H1 (cell line): Measurements from ENCODE around the gene WFIKKN1. TPM values are rescaled to one million over a fixed set of nuclear protein-coding genes. Genes with fewer than 3 reads are reported as not detected.

Experiments
- CTCF ChIA-PET: fragments of 300-600 bp; sonication (Branson Sonifier 250); formaldehyde crosslinking; loops from one replicate; lab custom pipeline; 2021; ENCODE audit not compliant: partially characterized antibody; lab: Charles Lee
- POLR2A ChIA-PET: fragments of 300-600 bp; sonication (Branson Sonifier 250); formaldehyde crosslinking; loops from one replicate; lab custom pipeline; 2021; ENCODE audit warnings: inconsistent platforms; ENCODE audit not compliant: partially characterized antibody; lab: Charles Lee
- DNase-seq, 2 experiments: peaks; one replicate each; pipeline versions ENCODE4 v3.0.0 to v3.0.0-alpha.2; 2010 to 2022; ENCODE audit warnings: low spot score in 2 of 2, low read depth in 1 of 2, mixed read lengths in 1 of 2
- FAIRE-seq: peaks from 2 replicates; lab custom pipeline; 2011; peaks lifted over from hg19 to GRCh38; lab: Jason Lieb, UNC
- H2AFZ ChIP-seq: 2 replicates; pipeline ENCODE4 v1.8.1; 2012; ENCODE audit warnings: low read length, inconsistent platforms
- H2AK5ac ChIP-seq: 2 replicates; pipeline ENCODE4 v1.6.1; 2013; ENCODE audit warnings: low read depth, low read length
- H2BK120ac ChIP-seq: replicated peaks from 2 replicates; pipeline ENCODE3; 2013; ENCODE audit warnings: low read depth, low read length, inconsistent platforms
- H2BK12ac ChIP-seq: 2 replicates; pipeline ENCODE4 v1.6.1; 2013; ENCODE audit warnings: low read depth, low read length
- H2BK15ac ChIP-seq: 2 replicates; pipeline ENCODE4 v1.6.1; 2013; ENCODE audit warnings: low read length
- H2BK20ac ChIP-seq: 2 replicates; pipeline ENCODE4 v1.6.1; 2013; ENCODE audit warnings: low read length
- H2BK5ac ChIP-seq: 2 replicates; pipeline ENCODE4 v1.6.1; 2013; ENCODE audit warnings: low read depth, low read length
- H3K14ac ChIP-seq: 2 replicates; pipeline ENCODE4 v1.6.1; 2013; ENCODE audit warnings: inconsistent platforms; ENCODE audit not compliant: insufficient read length
- H3K18ac ChIP-seq: 2 replicates; pipeline ENCODE4 v1.6.1; 2013; ENCODE audit warnings: low read length; ENCODE audit errors: extremely low read depth
- H3K23ac ChIP-seq: 2 replicates; pipeline ENCODE4 v1.6.1; 2013; ENCODE audit warnings: inconsistent platforms; ENCODE audit not compliant: insufficient read length
- H3K23me2 ChIP-seq: 2 replicates; pipeline ENCODE4 v1.6.1; 2013; ENCODE audit warnings: low read depth, low read length
- H3K27ac ChIP-seq: 2 replicates; pipeline ENCODE4 v1.6.1; 2011; ENCODE audit warnings: low read depth, low read length, inconsistent platforms
- H3K27me3 ChIP-seq, 4 experiments: replicated peaks in 1 of 4; 1 replicate in 1 of 4; 2 replicates in 3 of 4; pipeline versions ENCODE4 v1.6.1 to v1.8.1; 2011 to 2013; ENCODE audit warnings: low read length in 3 of 4, mild to moderate bottlenecking in 3 of 4, inconsistent platforms in 2 of 4, mixed read lengths in 2 of 4, moderate library complexity in 1 of 4; ENCODE audit not compliant: control insufficient read depth in 3 of 4, insufficient read depth in 3 of 4; ENCODE audit errors: extremely low read depth in 1 of 4
- H3K36me3 ChIP-seq, 4 experiments: 2 replicates each; pipeline versions ENCODE4 v1.6.1 to v1.8.1; 2011 to 2013; ENCODE audit warnings: mild to moderate bottlenecking in 4 of 4, low read length in 3 of 4, moderate library complexity in 2 of 4, control low read depth in 1 of 4, inconsistent platforms in 1 of 4; ENCODE audit not compliant: insufficient read depth in 4 of 4, control insufficient read depth in 2 of 4
- H3K4ac ChIP-seq: replicated peaks from 2 replicates; pipeline ENCODE3; 2013; ENCODE audit warnings: low read length, low read depth, mixed read lengths, inconsistent platforms; ENCODE audit not compliant: insufficient read length
- H3K4me1 ChIP-seq, 4 experiments: replicated peaks in 1 of 4; 1 replicate in 1 of 4; 2 replicates in 3 of 4; pipeline versions ENCODE4 v1.6.1 to v1.8.1; 2011 to 2013; ENCODE audit warnings: low read length in 3 of 4, inconsistent platforms in 2 of 4, mixed read lengths in 1 of 4; ENCODE audit not compliant: insufficient read depth in 4 of 4, control insufficient read depth in 3 of 4
- H3K4me2 ChIP-seq, 2 experiments: 2 replicates each; pipeline versions ENCODE4 v1.6.1 to v1.8.1; 2011 to 2013; ENCODE audit warnings: low read depth in 2 of 2, low read length in 2 of 2, control low read depth in 1 of 2, inconsistent platforms in 1 of 2, mild to moderate bottlenecking in 1 of 2; ENCODE audit not compliant: insufficient read depth in 1 of 2
- H3K4me3 ChIP-seq, 4 experiments: fragments of 200-600, 300-600 bp in 1 of 4; sonication (generic), shearing (Covaris generic), sonication (Bioruptor Twin) in 1 of 4; 2 replicates each; pipeline versions ENCODE4 v1.5.1 to v1.8.1; 2011 to 2016; ENCODE audit warnings: low read length in 4 of 4, low read depth in 3 of 4, control low read depth in 2 of 4, inconsistent platforms in 2 of 4, mild to moderate bottlenecking in 2 of 4, mixed read lengths in 1 of 4, moderate library complexity in 1 of 4; ENCODE audit not compliant: insufficient read depth in 2 of 4; ENCODE audit errors: extremely low read depth in 1 of 4
- H3K56ac ChIP-seq: replicated peaks from 2 replicates; pipeline ENCODE3; 2013; ENCODE audit warnings: low read depth, mild to moderate bottlenecking, mixed read lengths, low read length, inconsistent platforms; ENCODE audit not compliant: insufficient read length
- H3K79me1 ChIP-seq: 2 replicates; pipeline ENCODE4 v1.6.1; 2013; ENCODE audit warnings: low read depth, low read length, control low read depth
- H3K79me2 ChIP-seq, 2 experiments: 2 replicates each; pipeline versions ENCODE4 v1.6.1 to v1.8.1; 2012 to 2013; ENCODE audit warnings: low read length in 2 of 2, mild to moderate bottlenecking in 2 of 2, inconsistent platforms in 1 of 2; ENCODE audit not compliant: insufficient read depth in 2 of 2, control insufficient read depth in 1 of 2
- H3K9ac ChIP-seq, 4 experiments: replicated peaks in 1 of 4; 1 replicate in 1 of 4; 2 replicates in 3 of 4; pipeline versions ENCODE4 v1.6.1 to v1.8.1; 2011 to 2013; ENCODE audit warnings: low read depth in 3 of 4, low read length in 3 of 4, control low read depth in 2 of 4, mild to moderate bottlenecking in 2 of 4, moderate library complexity in 2 of 4, inconsistent platforms in 1 of 4; ENCODE audit errors: extremely low read depth in 1 of 4
- H3K9me3 ChIP-seq, 2 experiments: 2 replicates each; pipeline versions ENCODE4 v1.6.1 to v1.8.1; 2012 to 2013; ENCODE audit warnings: mild to moderate bottlenecking in 2 of 2, moderate library complexity in 2 of 2, control low read depth in 1 of 2, inconsistent platforms in 1 of 2, low read depth in 1 of 2, low read length in 1 of 2, mixed read lengths in 1 of 2; ENCODE audit not compliant: insufficient read depth in 2 of 2
- H4K20me1 ChIP-seq, 2 experiments: replicated peaks in 1 of 2; 2 replicates each; pipeline versions ENCODE3 to v1.8.1; 2011 to 2013; ENCODE audit warnings: inconsistent platforms in 2 of 2, low read length in 2 of 2, mild to moderate bottlenecking in 1 of 2; ENCODE audit not compliant: insufficient read depth in 2 of 2, control insufficient read depth in 1 of 2
- H4K5ac ChIP-seq: 2 replicates; pipeline ENCODE4 v1.6.1; 2013; ENCODE audit warnings: low read length, low read depth, mixed read lengths, inconsistent platforms; ENCODE audit not compliant: insufficient read length
- H4K8ac ChIP-seq: 2 replicates; pipeline ENCODE4 v1.8.0; 2013; ENCODE audit warnings: mild to moderate bottlenecking, moderate library complexity, low read length, inconsistent platforms; ENCODE audit not compliant: insufficient read depth; ENCODE audit errors: extremely low read depth
- H4K91ac ChIP-seq: replicated peaks from 2 replicates; pipeline ENCODE3; 2013; ENCODE audit warnings: low read length, mixed read lengths, inconsistent platforms; ENCODE audit not compliant: insufficient read length
- GABPA ChIP-seq: IDR thresholded peaks from 2 replicates; pipeline ENCODE4 v1.6.1; 2011; ENCODE audit warnings: mild to moderate bottlenecking, low read length, moderate library complexity, borderline replicate concordance; ENCODE audit not compliant: insufficient read depth
- GTF2F1 ChIP-seq: IDR thresholded peaks from 2 replicates; pipeline ENCODE4 v1.6.1; 2012; ENCODE audit warnings: low read depth, low read length, improper control_type of control experiment, borderline replicate concordance
- KDM1A ChIP-seq: fragments of 200-600, 300-600 bp; sonication (generic); IDR thresholded peaks from 2 replicates; pipeline ENCODE4 v1.7.1; 2016; ENCODE audit warnings: mild to moderate bottlenecking, low read length, borderline replicate concordance
- SIN3A ChIP-seq, 2 experiments: IDR thresholded peaks in 1 of 2; conservative IDR thresholded peaks in 1 of 2; 2 replicates each; pipeline ENCODE4 v1.6.1; 2011 to 2012; ENCODE audit warnings: low read length in 2 of 2, improper control_type of control experiment in 1 of 2, low read depth in 1 of 2, mild to moderate bottlenecking in 1 of 2
- SIRT6 ChIP-seq: IDR thresholded peaks from one replicate; pipeline ENCODE4 v1.7.1; 2012; ENCODE audit warnings: low read length, inconsistent platforms
- SRF ChIP-seq: IDR thresholded peaks from 2 replicates; pipeline ENCODE4 v1.6.1; 2011; ENCODE audit warnings: mild to moderate bottlenecking, low read depth, low read length, moderate library complexity
- TAF1 ChIP-seq: IDR thresholded peaks from 2 replicates; pipeline ENCODE4 v1.6.1; 2011; ENCODE audit warnings: mild to moderate bottlenecking, low read depth, low read length
- WGBS, 2 experiments: shearing (Covaris generic) in 1 of 2; methylation state at CpG; one replicate each; pipeline versions ENCODE4 v1.1.6 to v1.1.7; 2013 to 2015; ENCODE audit warnings: low lambda C conversion rate in 2 of 2, mixed read lengths in 2 of 2, inconsistent platforms in 1 of 2, low coverage in 1 of 2, missing lambda C conversion rate in 1 of 2; ENCODE audit not compliant: insufficient replicate concordance in 2 of 2, insufficient coverage in 1 of 2, insufficient read length in 1 of 2; ENCODE audit errors: extremely low coverage in 1 of 2, missing lambda C conversion rate in 1 of 2; 5-methylcytosine and 5-hydroxymethylcytosine counted together
- polyA plus RNA-seq, 7 experiments: library from polyadenylated mRNA; depleted of rRNA in 3 of 7; stranded (reverse) in 5 of 7; unstranded in 2 of 7; fragments of >200 nt in 5 of 7; fragments of 200-250 nt in 2 of 7; gene quantifications; 1 replicate in 5 of 7; 2 replicates in 1 of 7; 4 replicates in 1 of 7; pipeline versions ENCODE4 v1.2.1 to v1.2.3, GENCODE V29; 2011 to 2013; ENCODE audit warnings: missing spikeins in 2 of 7, mixed read lengths in 2 of 7
- total RNA-seq: library from RNA; stranded (reverse); fragmentation: NEBNext Ultra II Directional; extraction: Animal tissue kit (Norgen Biotek cat#: 25700); gene quantifications from 2 replicates; pipeline ENCODE4 v1.2.1, GENCODE V29; 2021
- TF ChIP-seq, protein P1 (sequence below): IDR thresholded peaks from 2 replicates; pipeline ENCODE4 v1.6.1; 2012; ENCODE audit warnings: inconsistent platforms
- TF ChIP-seq, protein P2 (sequence below): IDR thresholded peaks from 2 replicates; pipeline ENCODE4 v1.6.1; 2012; ENCODE audit warnings: low read length, inconsistent platforms

WFIKKN1 gene
- total and polyA plus RNA-seq, 2 of the 8 experiments (the other 6 are each of a cell fraction or from before 2014, with no cell fraction given): 11.4 to 15.8 TPM

DNA sequence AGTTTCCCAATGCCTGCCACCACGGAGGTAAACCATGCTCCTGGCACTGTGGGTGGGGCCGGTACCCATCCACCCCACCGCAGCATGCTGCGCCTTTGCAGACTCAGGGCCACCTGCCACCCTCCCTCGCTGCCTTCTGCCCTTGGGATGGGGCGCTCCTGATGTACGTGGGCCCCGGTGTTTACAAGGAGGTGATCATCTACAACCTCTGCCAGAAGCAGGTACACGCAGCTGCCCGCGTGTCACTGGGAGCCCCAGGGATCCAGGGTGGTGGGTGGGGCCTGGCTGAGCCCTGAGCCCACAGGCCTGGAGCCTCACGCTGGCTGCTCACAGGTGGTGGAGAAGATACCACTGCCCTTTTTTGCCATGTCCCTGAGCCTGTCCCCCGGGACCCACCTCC, 35.8 kb downstream of the WFIKKN1 start:
- Histone ChIP-seq H3K14ac (no peak overlapping the region), H2AFZ (no peak overlapping the region), H2BK15ac (no peak overlapping the region), H2AK5ac (no peak overlapping the region), H2BK120ac (no peak overlapping the region), H3K4me2 (no peak overlapping the region), H3K18ac (no peak overlapping the region), H4K20me1 (peaks cover 3 to 15% of the 10 kb centered on the region in 2 experiments), H2BK12ac (no peak overlapping the region), H4K8ac (no peak overlapping the region), H3K4me3 (no peak overlapping the region), H3K27ac (no peak overlapping the region), H3K36me3 (peaks cover 5 to 23% (median 19%) of the 10 kb centered on the region in 4 experiments; a peak in 6 of 8 replicates), H3K56ac (no peak overlapping the region), H3K79me1 (peaks cover 13% of the 10 kb centered on the region), H3K9ac (no peak overlapping the region), H2BK20ac (no peak overlapping the region), H4K91ac (no peak overlapping the region), H2BK5ac (no peak overlapping the region), H3K27me3 (no peaks in the 10 kb centered on the region), H3K9me3 (no peaks in the 10 kb centered on the region), H3K23me2 (peaks cover 5% of the 10 kb centered on the region; the same call in 1 of the 2 replicates), H3K23ac (no peak overlapping the region), H4K5ac (no peak overlapping the region), H3K4ac (no peak overlapping the region), H3K4me1 (peaks cover 0 to 8% (median 5%) of the 10 kb centered on the region in 4 experiments; a peak in 5 of 7 replicates), H3K79me2 (peaks cover 0 to 13% of the 10 kb centered on the region in 2 experiments; a peak in 1 of 4 replicates)
- FAIRE-seq (no peak), DNase-seq (no peak)
- CTCF ChIA-PET: interaction anchor here (1.3 to 12.0 kb wide), 6 partner anchors 12 to 90 kb away, joined by 3 to 104 read pairs (median 8); partner anchors contain the start of genes JMJD8, WDR24 and WDR90
- 92% methylated on average over 13 of the region's 13 CpGs; no CpG with 5 or more reads in 1 of the 2 experiments for WGBS, 2 experiments
- POLR2A ChIA-PET: interaction anchor here (1.0 to 17.4 kb wide), 6 partner anchors 8 to 90 kb away, joined by 3 to 214 read pairs (median 5); partner anchors contain the start of genes JMJD8, RHBDL1, STUB1 and WFIKKN1
- TF ChIP-seq, protein P1, sequence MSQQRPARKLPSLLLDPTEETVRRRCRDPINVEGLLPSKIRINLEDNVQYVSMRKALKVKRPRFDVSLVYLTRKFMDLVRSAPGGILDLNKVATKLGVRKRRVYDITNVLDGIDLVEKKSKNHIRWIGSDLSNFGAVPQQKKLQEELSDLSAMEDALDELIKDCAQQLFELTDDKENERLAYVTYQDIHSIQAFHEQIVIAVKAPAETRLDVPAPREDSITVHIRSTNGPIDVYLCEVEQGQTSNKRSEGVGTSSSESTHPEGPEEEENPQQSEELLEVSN: no peak
- TF ChIP-seq SRF (no peak), SIN3A (conservative IDR thresholded peaks at IDR 0.05 in 1 of 2, IDR thresholded peaks at IDR 0.05 in 1 of 2; ENCODE audit: low read depth in 1 of 2, low read length in 2 of 2) (no peak), GTF2F1 (no peak), KDM1A (no peak), SIRT6 (no peak), TAF1 (no peak), GABPA (no peak)
- TF ChIP-seq, protein P2, sequence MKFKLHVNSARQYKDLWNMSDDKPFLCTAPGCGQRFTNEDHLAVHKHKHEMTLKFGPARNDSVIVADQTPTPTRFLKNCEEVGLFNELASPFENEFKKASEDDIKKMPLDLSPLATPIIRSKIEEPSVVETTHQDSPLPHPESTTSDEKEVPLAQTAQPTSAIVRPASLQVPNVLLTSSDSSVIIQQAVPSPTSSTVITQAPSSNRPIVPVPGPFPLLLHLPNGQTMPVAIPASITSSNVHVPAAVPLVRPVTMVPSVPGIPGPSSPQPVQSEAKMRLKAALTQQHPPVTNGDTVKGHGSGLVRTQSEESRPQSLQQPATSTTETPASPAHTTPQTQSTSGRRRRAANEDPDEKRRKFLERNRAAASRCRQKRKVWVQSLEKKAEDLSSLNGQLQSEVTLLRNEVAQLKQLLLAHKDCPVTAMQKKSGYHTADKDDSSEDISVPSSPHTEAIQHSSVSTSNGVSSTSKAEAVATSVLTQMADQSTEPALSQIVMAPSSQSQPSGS: no peak
